HEK293 (cell line): ENCODE data around the gene MRPS24.

ENCODE experiments used
- SP2 ChIP-seq: fragments of 450-650 bp; formaldehyde crosslinking; IDR thresholded peaks from 2 replicates; pipeline ENCODE4 v1.5.1; 2016; ENCODE audit warnings: missing biosample characterization, missing genetic modification characterization
- ZNF155 ChIP-seq: fragments of 450-650 bp; formaldehyde crosslinking; IDR thresholded peaks from 2 replicates; pipeline ENCODE4 v1.5.1; 2016; ENCODE audit warnings: missing biosample characterization, missing genetic modification characterization
- ZNF324 ChIP-seq: fragments of 450-650 bp; formaldehyde crosslinking; IDR thresholded peaks from 2 replicates; pipeline ENCODE4 v1.5.1; 2016; ENCODE audit warnings: missing biosample characterization, missing genetic modification characterization
- ZNF416 ChIP-seq: fragments of 450-650 bp; formaldehyde crosslinking; IDR thresholded peaks from 2 replicates; pipeline ENCODE4 v1.5.1; 2016; ENCODE audit warnings: missing biosample characterization, missing genetic modification characterization
- ZNF423 ChIP-seq: fragments of 450-650 bp; formaldehyde crosslinking; IDR thresholded peaks from 2 replicates; pipeline ENCODE4 v1.5.1; 2016; ENCODE audit warnings: missing biosample characterization, missing genetic modification characterization
- ZNF558 ChIP-seq: fragments of 450-650 bp; formaldehyde crosslinking; IDR thresholded peaks from 2 replicates; pipeline ENCODE4 v1.5.1; 2016; ENCODE audit warnings: missing biosample characterization, missing genetic modification characterization
- ZNF670 ChIP-seq: fragments of 450-650 bp; formaldehyde crosslinking; IDR thresholded peaks from 2 replicates; pipeline ENCODE4 v1.5.1; 2016; ENCODE audit warnings: missing biosample characterization, missing genetic modification characterization, low read depth
- TF ChIP-seq, protein P1 (sequence below): fragments of 450-650 bp; formaldehyde crosslinking; IDR thresholded peaks from 2 replicates; pipeline ENCODE4 v1.5.1; 2016; ENCODE audit warnings: missing biosample characterization, missing genetic modification characterization
- TF ChIP-seq, protein P2 (sequence below): fragments of 450-650 bp; formaldehyde crosslinking; optimal IDR thresholded peaks from 2 replicates; pipeline ENCODE3; 2016; ENCODE audit warnings: missing biosample characterization, mild to moderate bottlenecking, missing genetic modification characterization
- TF ChIP-seq, protein P3 (sequence below): fragments of 450-650 bp; IDR thresholded peaks from 2 replicates; pipeline ENCODE4 v1.5.1; 2018; ENCODE audit warnings: missing biosample characterization, mild to moderate bottlenecking, missing genetic modification characterization
- TF ChIP-seq, protein P4 (sequence below): fragments of 450-650 bp; formaldehyde crosslinking; IDR thresholded peaks from 2 replicates; pipeline ENCODE4 v1.5.1; 2016; ENCODE audit warnings: missing biosample characterization, missing genetic modification characterization

DNA sequence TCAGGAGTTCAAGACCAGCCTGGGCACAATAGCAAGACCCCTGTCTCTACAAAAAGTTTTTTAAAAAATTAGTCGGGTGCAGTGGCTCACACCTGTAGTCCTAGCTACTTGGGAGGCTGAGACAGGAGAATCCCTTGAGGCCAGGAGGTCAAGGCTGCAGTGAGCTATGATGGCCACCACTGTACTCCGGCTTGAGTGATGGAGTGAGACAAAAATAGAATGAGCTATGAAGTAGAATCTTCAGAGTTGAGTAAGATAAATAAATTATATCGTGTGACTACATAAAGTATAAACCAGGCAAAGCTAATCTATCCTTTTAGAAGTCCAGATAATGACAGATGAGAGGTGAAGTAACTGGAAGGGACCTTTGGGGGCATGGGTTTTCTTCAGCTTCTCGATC lies 15.3 kb upstream of the MRPS24 start:
- TF ChIP-seq ZNF670 (tag by site-specific recombination): no peak
- TF ChIP-seq ZNF324 (tag by site-specific recombination): no peak
- TF ChIP-seq, protein P1, sequence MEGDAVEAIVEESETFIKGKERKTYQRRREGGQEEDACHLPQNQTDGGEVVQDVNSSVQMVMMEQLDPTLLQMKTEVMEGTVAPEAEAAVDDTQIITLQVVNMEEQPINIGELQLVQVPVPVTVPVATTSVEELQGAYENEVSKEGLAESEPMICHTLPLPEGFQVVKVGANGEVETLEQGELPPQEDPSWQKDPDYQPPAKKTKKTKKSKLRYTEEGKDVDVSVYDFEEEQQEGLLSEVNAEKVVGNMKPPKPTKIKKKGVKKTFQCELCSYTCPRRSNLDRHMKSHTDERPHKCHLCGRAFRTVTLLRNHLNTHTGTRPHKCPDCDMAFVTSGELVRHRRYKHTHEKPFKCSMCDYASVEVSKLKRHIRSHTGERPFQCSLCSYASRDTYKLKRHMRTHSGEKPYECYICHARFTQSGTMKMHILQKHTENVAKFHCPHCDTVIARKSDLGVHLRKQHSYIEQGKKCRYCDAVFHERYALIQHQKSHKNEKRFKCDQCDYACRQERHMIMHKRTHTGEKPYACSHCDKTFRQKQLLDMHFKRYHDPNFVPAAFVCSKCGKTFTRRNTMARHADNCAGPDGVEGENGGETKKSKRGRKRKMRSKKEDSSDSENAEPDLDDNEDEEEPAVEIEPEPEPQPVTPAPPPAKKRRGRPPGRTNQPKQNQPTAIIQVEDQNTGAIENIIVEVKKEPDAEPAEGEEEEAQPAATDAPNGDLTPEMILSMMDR (tag by site-specific recombination): no peak
- TF ChIP-seq ZNF416: no peak
- TF ChIP-seq ZNF423 (tag by site-specific recombination): no peak
- TF ChIP-seq ZNF558 (tag by site-specific recombination): no peak
- no peak for TF ChIP-seq ZNF155
- TF ChIP-seq, protein P2, sequence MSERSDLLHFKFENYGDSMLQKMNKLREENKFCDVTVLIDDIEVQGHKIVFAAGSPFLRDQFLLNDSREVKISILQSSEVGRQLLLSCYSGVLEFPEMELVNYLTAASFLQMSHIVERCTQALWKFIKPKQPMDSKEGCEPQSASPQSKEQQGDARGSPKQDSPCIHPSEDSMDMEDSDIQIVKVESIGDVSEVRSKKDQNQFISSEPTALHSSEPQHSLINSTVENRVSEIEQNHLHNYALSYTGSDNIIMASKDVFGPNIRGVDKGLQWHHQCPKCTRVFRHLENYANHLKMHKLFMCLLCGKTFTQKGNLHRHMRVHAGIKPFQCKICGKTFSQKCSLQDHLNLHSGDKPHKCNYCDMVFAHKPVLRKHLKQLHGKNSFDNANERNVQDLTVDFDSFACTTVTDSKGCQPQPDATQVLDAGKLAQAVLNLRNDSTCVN: no peak
- TF ChIP-seq, protein P3, sequence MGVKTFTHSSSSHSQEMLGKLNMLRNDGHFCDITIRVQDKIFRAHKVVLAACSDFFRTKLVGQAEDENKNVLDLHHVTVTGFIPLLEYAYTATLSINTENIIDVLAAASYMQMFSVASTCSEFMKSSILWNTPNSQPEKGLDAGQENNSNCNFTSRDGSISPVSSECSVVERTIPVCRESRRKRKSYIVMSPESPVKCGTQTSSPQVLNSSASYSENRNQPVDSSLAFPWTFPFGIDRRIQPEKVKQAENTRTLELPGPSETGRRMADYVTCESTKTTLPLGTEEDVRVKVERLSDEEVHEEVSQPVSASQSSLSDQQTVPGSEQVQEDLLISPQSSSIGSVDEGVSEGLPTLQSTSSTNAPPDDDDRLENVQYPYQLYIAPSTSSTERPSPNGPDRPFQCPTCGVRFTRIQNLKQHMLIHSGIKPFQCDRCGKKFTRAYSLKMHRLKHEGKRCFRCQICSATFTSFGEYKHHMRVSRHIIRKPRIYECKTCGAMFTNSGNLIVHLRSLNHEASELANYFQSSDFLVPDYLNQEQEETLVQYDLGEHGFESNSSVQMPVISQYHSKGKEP: no peak
- TF ChIP-seq, protein P4, sequence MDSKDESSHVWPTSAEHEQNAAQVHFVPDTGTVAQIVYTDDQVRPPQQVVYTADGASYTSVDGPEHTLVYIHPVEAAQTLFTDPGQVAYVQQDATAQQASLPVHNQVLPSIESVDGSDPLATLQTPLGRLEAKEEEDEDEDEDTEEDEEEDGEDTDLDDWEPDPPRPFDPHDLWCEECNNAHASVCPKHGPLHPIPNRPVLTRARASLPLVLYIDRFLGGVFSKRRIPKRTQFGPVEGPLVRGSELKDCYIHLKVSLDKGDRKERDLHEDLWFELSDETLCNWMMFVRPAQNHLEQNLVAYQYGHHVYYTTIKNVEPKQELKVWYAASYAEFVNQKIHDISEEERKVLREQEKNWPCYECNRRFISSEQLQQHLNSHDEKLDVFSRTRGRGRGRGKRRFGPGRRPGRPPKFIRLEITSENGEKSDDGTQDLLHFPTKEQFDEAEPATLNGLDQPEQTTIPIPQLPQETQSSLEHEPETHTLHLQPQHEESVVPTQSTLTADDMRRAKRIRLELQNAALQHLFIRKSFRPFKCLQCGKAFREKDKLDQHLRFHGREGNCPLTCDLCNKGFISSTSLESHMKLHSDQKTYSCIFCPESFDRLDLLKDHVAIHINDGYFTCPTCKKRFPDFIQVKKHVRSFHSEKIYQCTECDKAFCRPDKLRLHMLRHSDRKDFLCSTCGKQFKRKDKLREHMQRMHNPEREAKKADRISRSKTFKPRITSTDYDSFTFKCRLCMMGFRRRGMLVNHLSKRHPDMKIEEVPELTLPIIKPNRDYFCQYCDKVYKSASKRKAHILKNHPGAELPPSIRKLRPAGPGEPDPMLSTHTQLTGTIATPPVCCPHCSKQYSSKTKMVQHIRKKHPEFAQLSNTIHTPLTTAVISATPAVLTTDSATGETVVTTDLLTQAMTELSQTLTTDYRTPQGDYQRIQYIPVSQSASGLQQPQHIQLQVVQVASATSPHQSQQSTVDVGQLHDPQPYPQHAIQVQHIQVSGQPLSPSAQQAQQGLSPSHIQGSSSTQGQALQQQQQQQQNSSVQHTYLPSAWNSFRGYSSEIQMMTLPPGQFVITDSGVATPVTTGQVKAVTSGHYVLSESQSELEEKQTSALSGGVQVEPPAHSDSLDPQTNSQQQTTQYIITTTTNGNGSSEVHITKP (tag by site-specific recombination): no peak
- no peak for TF ChIP-seq SP2 (tag by site-specific recombination)
